CD14-positive monocyte (primary cell): Measurements from ENCODE around the gene PCDH15. TPM values are rescaled to one million over a fixed set of nuclear protein-coding genes. Genes with fewer than 3 reads are reported as not detected.
"Not testable (repeated sequence)": the region's sequence is repeated elsewhere in the genome, so short reads cannot be mapped to it uniquely, and the experiment has no call there.

Experiments
- DNase-seq, 3 donors: peaks; one replicate each; pipeline ENCODE4 v3.0.0-alpha.2; 2011 to 2022
- H2AFZ ChIP-seq: 2 replicates; pipeline ENCODE4 v1.6.0; 2012; ENCODE audit warnings: mild to moderate bottlenecking, low read depth, low read length, inconsistent platforms; ENCODE audit not compliant: insufficient read depth, poor library complexity, severe bottlenecking
- H3K27ac ChIP-seq, 2 donors: 1 replicate in 1 of 2; 2 replicates in 1 of 2; pipeline ENCODE4 v1.5.1; 2012 to 2013; ENCODE audit warnings: low read length in 2 of 2, control low read depth in 1 of 2, inconsistent platforms in 1 of 2, low read depth in 1 of 2, mild to moderate bottlenecking in 1 of 2
- H3K27me3 ChIP-seq, 2 donors: one replicate each; pipeline versions ENCODE4 v1.6.0 to v1.6.1; 2011 to 2013; ENCODE audit warnings: low read length in 2 of 2; ENCODE audit not compliant: control insufficient read depth in 2 of 2, insufficient read depth in 2 of 2
- H3K36me3 ChIP-seq, 2 donors: replicated peaks in 1 of 2; 1 replicate in 1 of 2; 2 replicates in 1 of 2; pipeline versions ENCODE4 v1.5.1 to v1.6.1; 2012 to 2013; ENCODE audit warnings: low read length in 2 of 2, control low read depth in 1 of 2, inconsistent platforms in 1 of 2, mild to moderate bottlenecking in 1 of 2; ENCODE audit not compliant: insufficient read depth in 2 of 2, control insufficient read depth in 1 of 2
- H3K4me1 ChIP-seq, 2 donors: 1 replicate in 1 of 2; 2 replicates in 1 of 2; pipeline versions ENCODE4 v1.5.1 to v1.6.1; 2012 to 2013; ENCODE audit warnings: low read length in 2 of 2, control low read depth in 1 of 2, inconsistent platforms in 1 of 2, mild to moderate bottlenecking in 1 of 2, moderate library complexity in 1 of 2; ENCODE audit not compliant: insufficient read depth in 2 of 2, control insufficient read depth in 1 of 2
- H3K4me2 ChIP-seq: replicated peaks from 2 replicates; pipeline ENCODE3; 2012; ENCODE audit warnings: low read length, moderate library complexity, mild to moderate bottlenecking; ENCODE audit not compliant: poor library complexity, severe bottlenecking; ENCODE audit errors: extremely low read depth
- H3K4me3 ChIP-seq, 3 experiments: fragments of 200-600 bp in 1 of 3; sonication (generic) in 1 of 3; replicated peaks in 1 of 3; 1 replicate in 2 of 3; 2 replicates in 1 of 3; pipeline ENCODE4 v1.5.1; 2011 to 2013; ENCODE audit warnings: low read length in 3 of 3, mild to moderate bottlenecking in 3 of 3, control low read depth in 2 of 3, low read depth in 2 of 3, inconsistent platforms in 1 of 3, moderate library complexity in 1 of 3
- H3K79me2 ChIP-seq: 2 replicates; pipeline ENCODE4 v1.6.0; 2012; ENCODE audit warnings: mild to moderate bottlenecking, control low read depth, inconsistent platforms, low read length, moderate library complexity; ENCODE audit not compliant: insufficient read depth
- H3K9ac ChIP-seq: 2 replicates; pipeline ENCODE4 v1.6.0; 2017; ENCODE audit warnings: low read length, mild to moderate bottlenecking; ENCODE audit not compliant: insufficient read depth, poor library complexity, severe bottlenecking
- H3K9me3 ChIP-seq, 2 donors: replicated peaks in 1 of 2; 1 replicate in 1 of 2; 2 replicates in 1 of 2; pipeline versions ENCODE4 v1.5.1 to v1.6.1; 2012 to 2013; ENCODE audit warnings: low read length in 2 of 2, control low read depth in 1 of 2; ENCODE audit not compliant: control insufficient read depth in 1 of 2, insufficient read depth in 1 of 2
- H4K20me1 ChIP-seq: 2 replicates; pipeline ENCODE4 v1.6.0; 2012; ENCODE audit warnings: mild to moderate bottlenecking, low read length, control low read depth, moderate library complexity; ENCODE audit not compliant: insufficient read depth
- H3K27ac Mint-ChIP-seq, 7 donors: one replicate each; pipeline ENCODE4 v1.8.0; 2020; ENCODE audit warnings: mild to moderate bottlenecking in 7 of 7, mixed read lengths in 7 of 7, moderate library complexity in 6 of 7, inconsistent platforms in 2 of 7
- H3K27me3 Mint-ChIP-seq, 3 donors: one replicate each; pipeline ENCODE4 v1.8.0; 2021 to 2022; ENCODE audit warnings: low read depth in 3 of 3, mild to moderate bottlenecking in 3 of 3, mixed read lengths in 3 of 3, moderate library complexity in 3 of 3, inconsistent platforms in 1 of 3
- H3K36me3 Mint-ChIP-seq, 2 donors: one replicate each; pipeline ENCODE4 v1.8.0; 2020; ENCODE audit warnings: mixed read lengths in 2 of 2, inconsistent platforms in 1 of 2, mild to moderate bottlenecking in 1 of 2
- H3K4me1 Mint-ChIP-seq: one replicate; pipeline ENCODE4 v1.8.0; 2020; ENCODE audit warnings: mild to moderate bottlenecking, mixed read lengths
- H3K4me3 Mint-ChIP-seq, 2 donors: one replicate each; pipeline ENCODE4 v1.8.0; 2020; ENCODE audit warnings: mild to moderate bottlenecking in 2 of 2, mixed read lengths in 2 of 2, moderate library complexity in 1 of 2
- H3K9me3 Mint-ChIP-seq, 7 donors: one replicate each; pipeline ENCODE4 v1.8.0; 2020 to 2022; ENCODE audit warnings: mixed read lengths in 7 of 7, mild to moderate bottlenecking in 6 of 7, moderate library complexity in 6 of 7, inconsistent platforms in 2 of 7
- WGBS: methylation state at CpG from one replicate; pipeline ENCODE4 v1.1.5; 2013; ENCODE audit warnings: missing lambda C conversion rate; ENCODE audit not compliant: insufficient coverage; 5-methylcytosine and 5-hydroxymethylcytosine counted together
- intact Hi-C, 2 donors: fragments of 100-400 bp; cut with micrococcal nuclease; formaldehyde crosslinking; loops; one replicate each; pipeline versions ENCODE4 v1.15.0 to v1.15.1; 2023
- polyA plus RNA-seq, 3 donors: library from polyadenylated mRNA; depleted of rRNA in 1 of 3; unstranded in 2 of 3; stranded (reverse) in 1 of 3; fragments of 300-500 nt in 2 of 3; fragments of >200 nt in 1 of 3; fragmentation: Illumina TruSeq in 2 of 3; gene quantifications; 1 replicate in 2 of 3; 2 replicates in 1 of 3; pipeline ENCODE4 v1.2.3, GENCODE V29; 2012 to 2021
- TF ChIP-seq, protein P1 (sequence below): fragments of 200-600 bp; IDR thresholded peaks from one replicate; pipeline ENCODE4 v1.8.0; 2022; ENCODE audit warnings: antibody characterized with exemption, mild to moderate bottlenecking

The PCDH15 gene
- polyA plus RNA-seq, 3 donors = not detected

DNA sequence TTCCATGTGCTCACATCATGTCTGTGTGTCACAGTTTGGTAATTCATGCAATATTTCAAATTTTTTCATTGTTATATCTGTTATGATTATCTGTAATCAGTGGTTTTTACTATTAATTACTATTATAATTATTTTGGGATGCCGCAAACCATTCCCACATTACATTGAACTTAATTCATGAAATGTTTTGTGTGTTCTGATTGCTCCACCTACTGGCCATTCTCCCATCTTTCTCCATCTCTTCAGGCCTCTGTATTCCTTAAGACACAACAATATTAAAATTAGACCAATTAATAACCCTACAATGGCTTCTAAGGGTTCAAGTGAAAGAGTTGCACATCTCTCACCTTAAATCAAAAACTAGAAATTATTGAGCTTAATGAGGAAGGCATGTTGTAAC, 398.5 kb downstream of the PCDH15 start:
- Histone ChIP-seq H3K27me3 (no peaks in the 10 kb centered on the region), H3K9me3 (no peaks in the 10 kb centered on the region), H3K4me2 (no peak overlapping the region), H3K4me3 (no peak overlapping the region), H2AFZ (no peak overlapping the region), H3K79me2 (no peaks in the 10 kb centered on the region), H3K9ac (no peak overlapping the region), H3K36me3 (no peaks in the 10 kb centered on the region), H3K27ac (no peak overlapping the region), H4K20me1 (no peaks in the 10 kb centered on the region), H3K4me1 (no peaks in the 10 kb centered on the region)
- DNase-seq = no peak
- H3K27me3 Mint-ChIP-seq = peaks cover 1 to 2% (median 2%) of the 10 kb centered on the region in 3 donors
- no peaks in the 10 kb centered on the region for H3K9me3 Mint-ChIP-seq
- TF ChIP-seq, protein P1, sequence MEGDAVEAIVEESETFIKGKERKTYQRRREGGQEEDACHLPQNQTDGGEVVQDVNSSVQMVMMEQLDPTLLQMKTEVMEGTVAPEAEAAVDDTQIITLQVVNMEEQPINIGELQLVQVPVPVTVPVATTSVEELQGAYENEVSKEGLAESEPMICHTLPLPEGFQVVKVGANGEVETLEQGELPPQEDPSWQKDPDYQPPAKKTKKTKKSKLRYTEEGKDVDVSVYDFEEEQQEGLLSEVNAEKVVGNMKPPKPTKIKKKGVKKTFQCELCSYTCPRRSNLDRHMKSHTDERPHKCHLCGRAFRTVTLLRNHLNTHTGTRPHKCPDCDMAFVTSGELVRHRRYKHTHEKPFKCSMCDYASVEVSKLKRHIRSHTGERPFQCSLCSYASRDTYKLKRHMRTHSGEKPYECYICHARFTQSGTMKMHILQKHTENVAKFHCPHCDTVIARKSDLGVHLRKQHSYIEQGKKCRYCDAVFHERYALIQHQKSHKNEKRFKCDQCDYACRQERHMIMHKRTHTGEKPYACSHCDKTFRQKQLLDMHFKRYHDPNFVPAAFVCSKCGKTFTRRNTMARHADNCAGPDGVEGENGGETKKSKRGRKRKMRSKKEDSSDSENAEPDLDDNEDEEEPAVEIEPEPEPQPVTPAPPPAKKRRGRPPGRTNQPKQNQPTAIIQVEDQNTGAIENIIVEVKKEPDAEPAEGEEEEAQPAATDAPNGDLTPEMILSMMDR = no peak
- intact Hi-C loops = no loop called here
- no CpG with 5 or more reads among the region's 1 CpG for WGBS
- H3K4me3 Mint-ChIP-seq = no peak overlapping the region
- H3K27ac Mint-ChIP-seq = no peak overlapping the region
- H3K4me1 Mint-ChIP-seq = no peaks in the 10 kb centered on the region
- H3K36me3 Mint-ChIP-seq = no peaks in the 10 kb centered on the region

DNA sequence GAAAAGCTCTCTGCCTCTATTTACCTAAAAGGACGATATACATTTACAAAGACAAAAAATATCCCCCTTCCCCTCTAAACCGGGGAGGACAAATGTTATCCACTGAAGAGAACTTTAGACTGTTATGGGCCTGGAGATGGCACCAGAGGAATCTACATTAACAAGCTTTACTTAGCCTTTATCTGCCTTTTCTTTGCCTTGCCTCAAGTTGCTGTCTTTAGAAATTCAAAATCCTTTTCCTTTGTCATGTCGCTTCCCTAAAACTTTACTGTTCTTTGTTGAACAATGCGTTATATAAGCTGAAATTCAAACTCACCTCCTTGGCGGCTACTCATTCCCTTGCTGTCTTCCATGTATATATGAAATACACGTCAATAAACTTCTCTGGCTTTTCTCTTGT, 405.0 kb downstream of the PCDH15 start:
- TF ChIP-seq, protein P1 = no peak
- Mint-ChIP-seq H3K27me3 (peaks cover 1 to 2% (median 2%) of the 10 kb centered on the region in 3 donors), H3K9me3 (peaks cover 0 to 6% (median 0%) of the 10 kb centered on the region in 7 donors), H3K4me3 (no peak overlapping the region), H3K36me3 (no peaks in the 10 kb centered on the region), H3K27ac (no peak overlapping the region), H3K4me1 (no peaks in the 10 kb centered on the region)
- no peak for DNase-seq
- Histone ChIP-seq H3K36me3 (no peaks in the 10 kb centered on the region), H3K27ac (no peak overlapping the region), H3K9ac (no peak overlapping the region), H3K4me1 (no peaks in the 10 kb centered on the region), H3K4me3 (no peak overlapping the region), H4K20me1 (no peaks in the 10 kb centered on the region), H2AFZ (no peak overlapping the region), H3K79me2 (no peaks in the 10 kb centered on the region), H3K9me3 (no peaks in the 10 kb centered on the region), H3K27me3 (no peaks in the 10 kb centered on the region), H3K4me2 (no peak overlapping the region)
- intact Hi-C loops = no loop called here
- WGBS = no CpG with 5 or more reads among the region's 6 CpGs

DNA sequence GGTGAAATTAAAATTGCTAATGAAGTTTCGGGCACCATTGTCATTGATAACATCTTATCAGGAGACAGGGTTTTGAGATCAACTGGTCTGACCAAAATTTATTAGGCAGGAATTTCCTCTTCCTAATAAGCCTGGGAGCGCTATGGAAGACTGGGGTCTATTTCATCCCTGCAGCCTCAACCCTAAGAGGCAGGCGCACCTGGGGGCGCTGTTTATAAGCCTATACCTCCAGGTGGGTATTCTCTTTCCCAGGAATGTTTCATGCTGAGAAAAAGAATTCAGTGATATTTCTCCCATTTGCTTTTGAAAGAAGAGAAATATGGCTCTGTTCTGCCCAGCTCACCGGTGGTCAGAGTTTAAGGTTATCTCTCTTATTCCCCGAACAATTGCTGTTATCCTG, 406.4 kb downstream of the PCDH15 start:
- intact Hi-C loops, H3K27me3 ChIP-seq, H3K36me3 Mint-ChIP-seq, H3K4me3 ChIP-seq, H3K9ac ChIP-seq, H3K4me1 Mint-ChIP-seq, H2AFZ ChIP-seq, DNase-seq, H3K27me3 Mint-ChIP-seq, H4K20me1 ChIP-seq, H3K4me1 ChIP-seq, H3K27ac Mint-ChIP-seq, H3K27ac ChIP-seq, H3K9me3 ChIP-seq, H3K9me3 Mint-ChIP-seq, H3K4me2 ChIP-seq, H3K4me3 Mint-ChIP-seq, H3K79me2 ChIP-seq, H3K36me3 ChIP-seq: not testable (repeated sequence)
- no CpG with 5 or more reads among the region's 6 CpGs for WGBS
